Bronchial epithelial cell (primary cell): ENCODE data around the gene FBXO48. TPM values are rescaled to one million over a fixed set of nuclear protein-coding genes. Genes with fewer than 3 reads are reported as not detected.

Experiments
- DNase-seq: peaks from one replicate; pipeline ENCODE4 v3.0.0-alpha.2; 2010; ENCODE audit warnings: low read depth
- FAIRE-seq: peaks from 2 replicates; lab custom pipeline; 2011; peaks lifted over from hg19 to GRCh38; lab: Jason Lieb, UNC
- H3K27me3 ChIP-seq: 2 replicates; pipeline ENCODE4 v1.5.1; 2011; ENCODE audit warnings: low read length; ENCODE audit not compliant: control insufficient read depth, insufficient read depth
- H3K36me3 ChIP-seq: 2 replicates; pipeline ENCODE4 v1.5.1; 2011; ENCODE audit warnings: low read length; ENCODE audit not compliant: control insufficient read depth, insufficient read depth
- H3K4me3 ChIP-seq: 2 replicates; pipeline ENCODE4 v1.5.1; 2011; ENCODE audit warnings: mild to moderate bottlenecking, low read depth, low read length, control low read depth
- total RNA-seq: library from RNA; depleted of rRNA; stranded (reverse); fragments of >200 nt; gene quantifications from 2 replicates; pipeline ENCODE4 v1.2.1, GENCODE V29; 2014
- TF ChIP-seq, protein P1 (sequence below): IDR thresholded peaks from 2 replicates; pipeline ENCODE4 v1.5.1; 2011; ENCODE audit warnings: mild to moderate bottlenecking, moderate library complexity, low read length, control low read depth, inconsistent platforms; ENCODE audit not compliant: insufficient read depth, severe bottlenecking

The FBXO48 gene
- total RNA-seq, 1 donor from 2014 or later = 0.26 TPM

- no peak for FAIRE-seq
These were observed 8.1 kb downstream of the FBXO48 start for GRCh38 chr2:68458981-68459380.

DNA sequence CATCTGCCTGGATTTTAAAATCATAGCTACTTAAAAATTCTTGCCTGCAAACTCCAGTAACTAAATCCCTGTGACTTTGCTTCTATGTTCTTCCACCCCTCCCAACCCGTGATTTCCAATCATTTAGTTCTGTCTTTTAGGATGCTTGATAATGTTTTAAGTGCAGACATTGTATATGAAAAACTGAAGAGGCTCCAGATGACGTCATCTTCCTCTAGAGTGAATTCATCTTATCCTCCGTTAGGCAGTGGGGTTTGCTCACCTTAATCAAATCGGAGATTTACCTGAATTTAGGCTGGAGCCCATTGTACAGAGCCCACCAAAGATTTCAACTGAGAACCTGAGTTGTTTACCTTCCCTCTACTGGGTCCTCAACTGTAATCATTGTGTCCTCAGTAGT lies 10.9 kb downstream of the FBXO48 start:
- Histone ChIP-seq H3K4me3 (no peak overlapping the region), H3K27me3 (no peaks in the 10 kb centered on the region), H3K36me3 (no peaks in the 10 kb centered on the region)
- no peak for DNase-seq
- TF ChIP-seq, protein P1, sequence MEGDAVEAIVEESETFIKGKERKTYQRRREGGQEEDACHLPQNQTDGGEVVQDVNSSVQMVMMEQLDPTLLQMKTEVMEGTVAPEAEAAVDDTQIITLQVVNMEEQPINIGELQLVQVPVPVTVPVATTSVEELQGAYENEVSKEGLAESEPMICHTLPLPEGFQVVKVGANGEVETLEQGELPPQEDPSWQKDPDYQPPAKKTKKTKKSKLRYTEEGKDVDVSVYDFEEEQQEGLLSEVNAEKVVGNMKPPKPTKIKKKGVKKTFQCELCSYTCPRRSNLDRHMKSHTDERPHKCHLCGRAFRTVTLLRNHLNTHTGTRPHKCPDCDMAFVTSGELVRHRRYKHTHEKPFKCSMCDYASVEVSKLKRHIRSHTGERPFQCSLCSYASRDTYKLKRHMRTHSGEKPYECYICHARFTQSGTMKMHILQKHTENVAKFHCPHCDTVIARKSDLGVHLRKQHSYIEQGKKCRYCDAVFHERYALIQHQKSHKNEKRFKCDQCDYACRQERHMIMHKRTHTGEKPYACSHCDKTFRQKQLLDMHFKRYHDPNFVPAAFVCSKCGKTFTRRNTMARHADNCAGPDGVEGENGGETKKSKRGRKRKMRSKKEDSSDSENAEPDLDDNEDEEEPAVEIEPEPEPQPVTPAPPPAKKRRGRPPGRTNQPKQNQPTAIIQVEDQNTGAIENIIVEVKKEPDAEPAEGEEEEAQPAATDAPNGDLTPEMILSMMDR = no peak
- FAIRE-seq = no peak

More at GRCh38 chr2:68458981-68459380, 8.1 kb downstream of the FBXO48 start:
- DNase-seq = peak; percentile 54
- H3K36me3 ChIP-seq = no peaks in the 10 kb centered on the region
- H3K27me3 ChIP-seq = no peaks in the 10 kb centered on the region
- TF ChIP-seq, protein P1 = no peak
- no peak overlapping the region for H3K4me3 ChIP-seq

DNA sequence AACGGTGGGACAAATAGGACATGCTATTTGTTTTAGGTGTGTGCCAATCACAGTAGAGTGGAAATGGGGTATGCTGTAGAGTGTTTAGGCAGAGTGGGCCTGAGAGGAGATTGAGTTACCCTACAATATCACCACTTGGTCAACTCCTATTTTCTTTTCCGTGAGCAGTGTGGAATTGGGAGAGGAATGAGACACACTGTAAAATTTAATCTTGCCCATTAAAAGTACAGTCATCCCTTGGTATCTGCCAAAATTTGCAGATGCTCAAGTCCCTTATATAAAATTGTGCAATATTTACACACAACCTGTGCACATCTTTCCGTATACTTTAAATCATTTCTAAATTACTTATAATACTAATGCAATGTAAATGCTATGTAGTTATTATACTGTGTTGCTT lies 12.4 kb downstream of the FBXO48 start:
- FAIRE-seq (no peak), DNase-seq (no peak)
- Histone ChIP-seq H3K27me3 (no peaks in the 10 kb centered on the region), H3K4me3 (no peak overlapping the region), H3K36me3 (no peaks in the 10 kb centered on the region)
- TF ChIP-seq, protein P1 = no peak

- Histone ChIP-seq H3K36me3 (no peaks in the 10 kb centered on the region), H3K4me3 (no peak overlapping the region), H3K27me3 (no peaks in the 10 kb centered on the region)
- TF ChIP-seq, protein P1 = no peak
- DNase-seq (no peak), FAIRE-seq (no peak)
These were observed 13.2 kb downstream of the FBXO48 start for GRCh38 chr2:68453761-68454360.

GRCh38 chr2:68452158-68452900 lies 14.8 kb downstream of the FBXO48 start:
- H3K36me3 ChIP-seq = no peaks in the 10 kb centered on the region
- H3K27me3 ChIP-seq = no peaks in the 10 kb centered on the region
- DNase-seq (no peak), FAIRE-seq (no peak)
- TF ChIP-seq, protein P1 = no peak
- H3K4me3 ChIP-seq = no peak overlapping the region
